ENCODE data around the gene PKN1. TPM values are rescaled to one million over a fixed set of nuclear protein-coding genes. Genes with fewer than 3 reads are reported as not detected.

Gene PKN1
- total RNA-seq, 6 experiments from 2014 or later = 19.5 to 49.4 (median 34.1) TPM

GRCh38 chr19:14409146-14410023, 23.7 kb upstream of the PKN1 start:
- no peak for DNase-seq
- 85% methylated on average over 7 of the region's 38 CpGs for WGBS (ENCODE audit: insufficient coverage, low coverage, low lambda C conversion rate, missing lambda C conversion rate)
- Histone ChIP-seq H3K4me1 (peaks cover 0 to 3% (median 0%) of the 10 kb centered on the region in 4 donors), H3K9me3 (no peaks in the 10 kb centered on the region), H3K27ac (no peak overlapping the region), H3K27me3 (no peaks in the 10 kb centered on the region), H3K36me3 (peaks cover 0 to 69% (median 39%) of the 10 kb centered on the region in 4 donors), H3K4me3 (no peak overlapping the region)
- TF ChIP-seq POLR2A (IDR thresholded peaks at IDR 0.05) = no peak
- TF ChIP-seq CTCF (IDR thresholded peaks at IDR 0.05) = no peak
- intact Hi-C loops (cut with DNase I) = no loop called here
- ATAC-seq = no peak

GRCh38 chr19:14410091-14411051, 22.7 kb upstream of the PKN1 start:
- Histone ChIP-seq H3K4me3 (no peak overlapping the region), H3K36me3 (peaks cover 0 to 63% (median 39%) of the 10 kb centered on the region in 4 donors), H3K4me1 (peaks cover 0 to 3% (median 0%) of the 10 kb centered on the region in 4 donors), H3K27me3 (no peaks in the 10 kb centered on the region), H3K27ac (no peak overlapping the region), H3K9me3 (no peaks in the 10 kb centered on the region)
- DNase-seq = no peak
- intact Hi-C loops (cut with DNase I) = no loop called here
- 62% methylated on average over 4 of the region's 44 CpGs for WGBS (ENCODE audit: insufficient coverage, low coverage, low lambda C conversion rate, missing lambda C conversion rate)
- TF ChIP-seq POLR2A (IDR thresholded peaks at IDR 0.05) = no peak
- TF ChIP-seq CTCF (IDR thresholded peaks at IDR 0.05) = no peak
- no peak for ATAC-seq

GRCh38 chr19:14411161-14411937, 21.8 kb upstream of the PKN1 start:
- peaks cover 0 to 2% (median 0%) of the 10 kb centered on the region in 4 donors for H3K4me1 ChIP-seq
- DNase-seq (no peak), ATAC-seq (no peak)
- peaks cover 0 to 61% (median 39%) of the 10 kb centered on the region in 4 donors for H3K36me3 ChIP-seq
- no peaks in the 10 kb centered on the region for H3K27me3 ChIP-seq
- H3K27ac ChIP-seq = no peak overlapping the region
- WGBS (ENCODE audit: insufficient coverage, low coverage, low lambda C conversion rate, missing lambda C conversion rate) = 74% methylated on average over 4 of the region's 19 CpGs
- no peak for TF ChIP-seq CTCF (IDR thresholded peaks at IDR 0.05)
- no peak for TF ChIP-seq POLR2A (IDR thresholded peaks at IDR 0.05)
- intact Hi-C loops (cut with DNase I) = no loop called here
- H3K4me3 ChIP-seq = no peak overlapping the region
- no peaks in the 10 kb centered on the region for H3K9me3 ChIP-seq

- Histone ChIP-seq H3K27me3 (no peaks in the 10 kb centered on the region), H3K36me3 (peaks cover 0 to 56% (median 39%) of the 10 kb centered on the region in 4 donors), H3K4me3 (no peak overlapping the region), H3K9me3 (no peaks in the 10 kb centered on the region), H3K27ac (no peak overlapping the region), H3K4me1 (peaks cover 0 to 6% (median 0%) of the 10 kb centered on the region in 4 donors)
- DNase-seq = no peak
- no peak for TF ChIP-seq CTCF (IDR thresholded peaks at IDR 0.05)
- no peak for ATAC-seq
- intact Hi-C loops (cut with DNase I) = no loop called here
- WGBS (ENCODE audit: insufficient coverage, low coverage, low lambda C conversion rate, missing lambda C conversion rate) = 80% methylated on average over 2 of the region's 8 CpGs
Observed at GRCh38 chr19:14411938-14412245, 21.2 kb upstream of the PKN1 start.

Measured in right lobe of liver (tissue), 6 donors.